Tibial nerve (tissue), 4 donors: ENCODE measurements around the gene RGS7BP. TPM values are rescaled to one million over a fixed set of nuclear protein-coding genes. Genes with fewer than 3 reads are reported as not detected.

Experiments used
- DNase-seq, 2 donors: peaks; one replicate each; pipeline ENCODE4 v3.0.0-alpha.2; 2019; ENCODE audit warnings: low spot score in 2 of 2
- H3K27ac ChIP-seq, 4 donors: fragments of 200-600 bp; sonication (generic) in 3 of 4; one replicate each; pipeline ENCODE4 v1.5.1; 2017 to 2019; ENCODE audit warnings: mild to moderate bottlenecking in 1 of 4
- H3K27me3 ChIP-seq, 2 donors: fragments of 200-600 bp; sonication (generic) in 1 of 2; one replicate each; pipeline versions ENCODE4 v1.5.1 to v1.6.0; 2017 to 2019
- H3K36me3 ChIP-seq, 3 donors: fragments of 200-600 bp; sonication (generic); one replicate each; pipeline ENCODE4 v1.5.1; 2018 to 2019
- H3K4me1 ChIP-seq, 4 donors: fragments of 200-600 bp; sonication (generic) in 3 of 4; one replicate each; pipeline ENCODE4 v1.5.1; 2017 to 2019
- H3K4me3 ChIP-seq, 4 donors: fragments of 200-600 bp; sonication (generic) in 3 of 4; one replicate each; pipeline ENCODE4 v1.5.1; 2017 to 2019; ENCODE audit warnings: mild to moderate bottlenecking in 1 of 4, moderate library complexity in 1 of 4
- H3K9me3 ChIP-seq, 4 donors: fragments of 200-600 bp; sonication (generic) in 3 of 4; one replicate each; pipeline ENCODE4 v1.5.1; 2017 to 2019
- EP300 ChIP-seq, 2 donors: sonication (generic); formaldehyde crosslinking; IDR thresholded peaks; one replicate each; pipeline ENCODE4 v1.6.1; 2017; ENCODE audit warnings: antibody characterized with exemption in 2 of 2, mild to moderate bottlenecking in 1 of 2
- POLR2A ChIP-seq, 2 donors: fragments of 450-650 bp; IDR thresholded peaks; one replicate each; pipeline ENCODE4 v1.6.1; 2017; ENCODE audit warnings: antibody characterized with exemption in 2 of 2, mild to moderate bottlenecking in 2 of 2, moderate library complexity in 2 of 2
- WGBS, 2 donors: methylation state at CpG; one replicate each; pipeline ENCODE4 v1.1.5; 2018; 5-methylcytosine and 5-hydroxymethylcytosine counted together
- total RNA-seq, 4 donors: library from RNA; depleted of rRNA; stranded (reverse); fragments of >200 nt; gene quantifications; one replicate each; pipeline ENCODE4 v1.1.0, GENCODE V29; 2016
- TF ChIP-seq, protein P1 (sequence below), 5 experiments: fragments of 200-600 bp in 3 of 5; fragments of 450-650 bp in 2 of 5; sonication (generic) in 3 of 5; IDR thresholded peaks; one replicate each; pipeline ENCODE4 v1.5.1; 2016 to 2019; ENCODE audit warnings: antibody characterized with exemption in 5 of 5, mild to moderate bottlenecking in 3 of 5, moderate library complexity in 2 of 5

The RGS7BP gene
- total RNA-seq, 4 donors from 2014 or later: 0.42 to 1.4 (median 0.96) TPM

DNA sequence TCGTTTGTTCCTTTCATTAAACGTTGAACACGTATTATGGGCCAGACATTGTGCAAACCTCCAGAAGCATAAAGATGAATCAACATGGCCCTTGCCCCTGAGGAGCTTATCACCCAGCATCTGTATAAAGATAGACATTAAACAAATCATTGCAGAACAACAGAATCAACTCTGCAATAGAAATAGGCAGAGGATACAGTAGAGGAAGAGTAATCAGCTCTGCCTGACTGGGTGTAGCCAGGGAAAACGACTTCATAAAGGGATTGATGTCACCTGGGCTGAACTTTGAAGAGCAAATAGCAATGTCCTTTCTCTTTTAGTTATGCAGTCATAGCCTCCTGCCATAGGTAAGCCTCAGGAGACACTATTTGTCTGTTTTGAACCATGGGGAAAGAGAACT, 13.4 kb downstream of the RGS7BP start:
- 79 to 85% methylated on average over 4 of the region's 4 CpGs for WGBS, 2 donors
- DNase-seq: no peak
- no peaks in the 10 kb centered on the region for H3K36me3 ChIP-seq
- no peaks in the 10 kb centered on the region for H3K9me3 ChIP-seq
- no peak overlapping the region for H3K4me3 ChIP-seq
- no peaks in the 10 kb centered on the region for H3K4me1 ChIP-seq
- H3K27ac ChIP-seq: no peak overlapping the region
- TF ChIP-seq, protein P1, sequence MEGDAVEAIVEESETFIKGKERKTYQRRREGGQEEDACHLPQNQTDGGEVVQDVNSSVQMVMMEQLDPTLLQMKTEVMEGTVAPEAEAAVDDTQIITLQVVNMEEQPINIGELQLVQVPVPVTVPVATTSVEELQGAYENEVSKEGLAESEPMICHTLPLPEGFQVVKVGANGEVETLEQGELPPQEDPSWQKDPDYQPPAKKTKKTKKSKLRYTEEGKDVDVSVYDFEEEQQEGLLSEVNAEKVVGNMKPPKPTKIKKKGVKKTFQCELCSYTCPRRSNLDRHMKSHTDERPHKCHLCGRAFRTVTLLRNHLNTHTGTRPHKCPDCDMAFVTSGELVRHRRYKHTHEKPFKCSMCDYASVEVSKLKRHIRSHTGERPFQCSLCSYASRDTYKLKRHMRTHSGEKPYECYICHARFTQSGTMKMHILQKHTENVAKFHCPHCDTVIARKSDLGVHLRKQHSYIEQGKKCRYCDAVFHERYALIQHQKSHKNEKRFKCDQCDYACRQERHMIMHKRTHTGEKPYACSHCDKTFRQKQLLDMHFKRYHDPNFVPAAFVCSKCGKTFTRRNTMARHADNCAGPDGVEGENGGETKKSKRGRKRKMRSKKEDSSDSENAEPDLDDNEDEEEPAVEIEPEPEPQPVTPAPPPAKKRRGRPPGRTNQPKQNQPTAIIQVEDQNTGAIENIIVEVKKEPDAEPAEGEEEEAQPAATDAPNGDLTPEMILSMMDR (IDR thresholded peaks at IDR 0.05): no peak
- no peak for TF ChIP-seq POLR2A (IDR thresholded peaks at IDR 0.05)
- no peak for TF ChIP-seq EP300 (IDR thresholded peaks at IDR 0.05)
- H3K27me3 ChIP-seq: no peaks in the 10 kb centered on the region

- no peak overlapping the region for H3K4me3 ChIP-seq
- H3K4me1 ChIP-seq: no peaks in the 10 kb centered on the region
- DNase-seq: no peak
- H3K36me3 ChIP-seq: no peaks in the 10 kb centered on the region
- WGBS, 2 donors: 78 to 82% methylated on average over 3 of the region's 3 CpGs
- TF ChIP-seq, protein P1 (IDR thresholded peaks at IDR 0.05): no peak
- TF ChIP-seq POLR2A (IDR thresholded peaks at IDR 0.05) (no peak), EP300 (IDR thresholded peaks at IDR 0.05) (no peak)
- H3K27ac ChIP-seq: no peak overlapping the region
- H3K9me3 ChIP-seq: no peaks in the 10 kb centered on the region
- no peaks in the 10 kb centered on the region for H3K27me3 ChIP-seq
Measured at GRCh38 chr5:64526734-64527439, 21.1 kb downstream of the RGS7BP start.

DNA sequence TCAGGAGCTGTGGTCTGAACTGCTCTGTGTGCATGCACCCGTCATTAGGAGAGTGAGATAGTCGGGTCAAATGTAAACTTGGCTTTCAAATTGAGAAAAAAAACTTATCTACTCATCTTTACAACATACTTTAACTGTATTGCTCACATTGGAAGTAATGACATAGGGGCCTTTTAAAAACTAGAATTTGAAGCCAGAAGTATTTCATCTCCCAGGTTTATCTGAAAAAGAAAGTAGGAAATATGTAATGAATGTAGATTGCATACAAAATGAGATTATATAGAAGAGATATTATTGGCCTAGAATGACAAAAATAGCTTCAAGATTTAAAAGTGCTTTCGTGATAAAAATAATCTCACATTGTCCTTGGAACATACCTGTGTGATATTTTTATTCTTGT, 24.3 kb downstream of the RGS7BP start:
- Histone ChIP-seq H3K9me3 (no peaks in the 10 kb centered on the region), H3K4me3 (no peak overlapping the region), H3K4me1 (no peaks in the 10 kb centered on the region), H3K27me3 (no peaks in the 10 kb centered on the region), H3K36me3 (no peaks in the 10 kb centered on the region), H3K27ac (no peak overlapping the region)
- DNase-seq: no peak
- WGBS, 2 donors: 69 to 77% methylated on average over 3 of the region's 3 CpGs
- no peak for TF ChIP-seq POLR2A (IDR thresholded peaks at IDR 0.05)
- no peak for TF ChIP-seq EP300 (IDR thresholded peaks at IDR 0.05)
- TF ChIP-seq, protein P1 (IDR thresholded peaks at IDR 0.05): no peak

GRCh38 chr5:64532212-64532611, 26.4 kb downstream of the RGS7BP start:
- no peak overlapping the region for H3K27ac ChIP-seq

GRCh38 chr5:64532657-64533056, 26.8 kb downstream of the RGS7BP start:
- no peak overlapping the region for H3K4me3 ChIP-seq

More at GRCh38 chr5:64532212-64532611, 26.4 kb downstream of the RGS7BP start:
- no peak overlapping the region for H3K4me3 ChIP-seq
- 21 to 27% methylated on average over 2 of the region's 2 CpGs for WGBS, 2 donors
- H3K27me3 ChIP-seq: no peaks in the 10 kb centered on the region
- H3K9me3 ChIP-seq: no peaks in the 10 kb centered on the region
- no peaks in the 10 kb centered on the region for H3K36me3 ChIP-seq
- TF ChIP-seq, protein P1 (IDR thresholded peaks at IDR 0.05): no peak
- TF ChIP-seq POLR2A (IDR thresholded peaks at IDR 0.05) (no peak), EP300 (IDR thresholded peaks at IDR 0.05) (no peak)
- no peaks in the 10 kb centered on the region for H3K4me1 ChIP-seq
- DNase-seq: no peak

More at GRCh38 chr5:64532657-64533056, 26.8 kb downstream of the RGS7BP start:
- Histone ChIP-seq H3K4me1 (no peaks in the 10 kb centered on the region), H3K27me3 (no peaks in the 10 kb centered on the region), H3K36me3 (no peaks in the 10 kb centered on the region), H3K9me3 (no peaks in the 10 kb centered on the region), H3K27ac (no peak overlapping the region)
- 83 to 85% methylated on average over 2 of the region's 2 CpGs for WGBS, 2 donors
- TF ChIP-seq, protein P1 (IDR thresholded peaks at IDR 0.05): no peak
- TF ChIP-seq POLR2A (IDR thresholded peaks at IDR 0.05) (no peak), EP300 (IDR thresholded peaks at IDR 0.05) (no peak)
- no peak for DNase-seq
